Measurements from ENCODE around the gene PTPN11.
"Not testable (repeated sequence)": the region's sequence is repeated elsewhere in the genome, so short reads cannot be mapped to it uniquely, and the experiment has no call there.

The PTPN11 gene

DNA sequence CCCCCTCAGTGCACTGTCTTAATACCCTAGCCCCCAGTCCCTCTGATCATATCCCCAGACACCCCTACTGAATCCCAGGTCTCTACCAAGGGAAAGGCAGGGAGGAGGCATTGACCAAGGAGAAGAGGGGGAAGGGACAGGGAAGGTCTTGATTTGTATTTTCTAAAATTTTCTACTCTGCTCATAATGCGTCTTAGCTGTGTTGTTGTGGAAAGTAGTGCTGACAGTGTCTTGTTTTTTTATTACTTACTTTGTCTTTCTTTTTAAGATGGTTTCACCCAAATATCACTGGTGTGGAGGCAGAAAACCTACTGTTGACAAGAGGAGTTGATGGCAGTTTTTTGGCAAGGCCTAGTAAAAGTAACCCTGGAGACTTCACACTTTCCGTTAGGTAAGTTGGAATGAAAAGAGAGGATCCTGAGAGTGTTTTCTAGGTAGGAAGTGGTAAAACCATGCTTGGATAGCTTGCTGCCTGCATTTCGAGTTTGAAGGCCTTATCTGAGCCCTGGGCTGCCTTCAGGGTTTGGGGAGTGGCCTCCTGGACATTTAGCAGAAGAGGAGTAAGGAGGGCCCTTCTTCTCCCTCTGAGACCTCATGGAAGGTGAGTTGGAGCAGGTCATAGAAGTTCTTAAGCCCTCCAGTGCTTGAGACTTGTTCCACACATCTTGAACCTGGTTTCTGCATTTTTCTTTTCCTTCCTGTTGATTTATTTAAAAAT, 27.4 kb downstream of the PTPN11 start:
- DNase-seq (ENCODE audit: insufficient read length, low spot score) = no peak
- TF ChIP-seq PAX5 (IDR thresholded peaks at IDR 0.05; ENCODE audit: insufficient read depth, low read length, severe bottlenecking) (no peak), POLR2AphosphoS5 (IDR thresholded peaks at IDR 0.05; ENCODE audit: low read depth, low read length) (no peak)
- FAIRE-seq = no peak

GRCh38 chr12:112447106-112447505, 28.4 kb downstream of the PTPN11 start:
- DNase-seq (ENCODE audit: insufficient read length, low spot score) = no peak
- no peak for FAIRE-seq
- TF ChIP-seq TAF1 (IDR thresholded peaks at IDR 0.05; ENCODE audit: low read depth, low read length) (no peak), POLR2A (IDR thresholded peaks at IDR 0.05; ENCODE audit: low read depth, low read length) (no peak), POLR2AphosphoS5 (IDR thresholded peaks at IDR 0.05; ENCODE audit: low read depth, low read length) (no peak)

- FAIRE-seq; DNase-seq (ENCODE audit: insufficient read length, low spot score): not testable (repeated sequence)
Measured at GRCh38 chr12:112448165-112448564, 29.4 kb downstream of the PTPN11 start.

DNA sequence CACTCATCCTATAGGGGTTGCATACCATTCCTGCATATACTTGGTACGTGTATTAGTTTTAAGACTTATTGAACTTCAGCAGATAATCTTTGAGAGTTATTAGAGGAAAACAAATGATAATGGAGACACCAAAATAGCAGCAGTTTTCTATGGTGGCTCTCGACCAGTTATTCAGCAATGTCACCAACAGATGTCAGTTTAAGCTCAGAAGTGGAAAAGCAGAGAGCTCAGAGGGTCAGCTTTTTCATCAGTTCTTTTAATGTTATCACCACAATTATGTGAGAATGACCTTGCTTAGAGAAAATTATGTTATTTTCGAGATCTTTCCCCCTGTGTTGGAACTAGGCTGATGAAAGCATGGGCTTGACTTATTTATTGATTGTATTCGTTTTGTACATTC, 32.0 kb downstream of the PTPN11 start:
- FAIRE-seq (peak; percentile 41), DNase-seq (ENCODE audit: insufficient read length, low spot score) (no peak)
- TF ChIP-seq PAX5 (IDR thresholded peaks at IDR 0.05; ENCODE audit: insufficient read depth, low read length, severe bottlenecking) = no peak

DNA sequence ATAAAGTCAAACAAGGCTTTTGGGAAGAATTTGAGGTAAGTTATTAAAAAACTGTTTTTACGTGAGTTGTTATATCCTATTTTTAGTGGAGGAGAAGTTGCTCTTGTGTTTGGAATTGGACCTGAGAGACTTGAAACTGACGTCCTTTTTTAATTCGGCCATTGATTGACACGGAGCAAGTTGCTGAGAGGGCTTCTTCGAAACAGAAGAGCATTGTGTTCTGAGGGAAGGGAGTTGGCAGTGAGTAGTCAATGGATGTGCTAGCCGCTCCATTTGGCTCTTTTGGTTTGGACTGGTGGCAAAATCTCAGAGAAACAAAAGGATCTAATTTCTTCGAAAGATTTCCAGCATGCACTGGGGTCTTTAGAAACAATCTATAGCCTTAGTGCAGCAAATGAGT, 37.3 kb downstream of the PTPN11 start:
- TF ChIP-seq POU2F2 (IDR thresholded peaks at IDR 0.05; ENCODE audit: low read depth, low read length) (no peak), SPI1 (IDR thresholded peaks at IDR 0.05; ENCODE audit: low read depth, low read length) (no peak), POLR2A (IDR thresholded peaks at IDR 0.05; ENCODE audit: low read depth, low read length) (no peak), TAF1 (IDR thresholded peaks at IDR 0.05; ENCODE audit: low read depth, low read length) (no peak), POLR2AphosphoS5 (IDR thresholded peaks at IDR 0.05; ENCODE audit: low read depth, low read length) (no peak), PAX5 (IDR thresholded peaks at IDR 0.05; ENCODE audit: insufficient read depth, low read length, severe bottlenecking) (no peak)
- no peak for FAIRE-seq

GRCh38 chr12:112457142-112457541, 38.4 kb downstream of the PTPN11 start:
- not testable (repeated sequence) for FAIRE-seq; DNase-seq (ENCODE audit: insufficient read length, low spot score)

More for the DNA sequence above, 37.3 kb downstream of the PTPN11 start:
- DNase-seq (ENCODE audit: insufficient read length, low spot score) = no peak

- DNase-seq (ENCODE audit: insufficient read length, low spot score) = no peak
- no peak for FAIRE-seq
- no peak for TF ChIP-seq POLR2A (IDR thresholded peaks at IDR 0.05; ENCODE audit: low read depth, low read length)
- no peak for TF ChIP-seq POU2F2 (IDR thresholded peaks at IDR 0.05; ENCODE audit: low read depth, low read length)
- TF ChIP-seq SPI1 (IDR thresholded peaks at IDR 0.05; ENCODE audit: low read depth, low read length) = no peak
- no peak for TF ChIP-seq TAF1 (IDR thresholded peaks at IDR 0.05; ENCODE audit: low read depth, low read length)
- no peak for TF ChIP-seq PAX5 (IDR thresholded peaks at IDR 0.05; ENCODE audit: insufficient read depth, low read length, severe bottlenecking)
Measured at GRCh38 chr12:112458330-112458729, 39.6 kb downstream of the PTPN11 start.

- no peak for FAIRE-seq
- TF ChIP-seq POU2F2 (IDR thresholded peaks at IDR 0.05; ENCODE audit: low read depth, low read length) = no peak
- no peak for TF ChIP-seq PAX5 (IDR thresholded peaks at IDR 0.05; ENCODE audit: insufficient read depth, low read length, severe bottlenecking)
- no peak for DNase-seq (ENCODE audit: insufficient read length, low spot score)
Measured at GRCh38 chr12:112458751-112459150, 40.0 kb downstream of the PTPN11 start.

GRCh38 chr12:112463478-112463877, 44.7 kb downstream of the PTPN11 start:
- DNase-seq (ENCODE audit: insufficient read length, low spot score) (no peak), FAIRE-seq (peak; percentile 83)
- no peak for TF ChIP-seq POLR2A (IDR thresholded peaks at IDR 0.05; ENCODE audit: low read depth, low read length)
- no peak for TF ChIP-seq TAF1 (IDR thresholded peaks at IDR 0.05; ENCODE audit: low read depth, low read length)
- TF ChIP-seq POU2F2 (IDR thresholded peaks at IDR 0.05; ENCODE audit: low read depth, low read length) = no peak
- no peak for TF ChIP-seq PAX5 (IDR thresholded peaks at IDR 0.05; ENCODE audit: insufficient read depth, low read length, severe bottlenecking)
- TF ChIP-seq SPI1 (IDR thresholded peaks at IDR 0.05; ENCODE audit: low read depth, low read length) = peak; percentile 88
- no peak for TF ChIP-seq POLR2AphosphoS5 (IDR thresholded peaks at IDR 0.05; ENCODE audit: low read depth, low read length)

DNA sequence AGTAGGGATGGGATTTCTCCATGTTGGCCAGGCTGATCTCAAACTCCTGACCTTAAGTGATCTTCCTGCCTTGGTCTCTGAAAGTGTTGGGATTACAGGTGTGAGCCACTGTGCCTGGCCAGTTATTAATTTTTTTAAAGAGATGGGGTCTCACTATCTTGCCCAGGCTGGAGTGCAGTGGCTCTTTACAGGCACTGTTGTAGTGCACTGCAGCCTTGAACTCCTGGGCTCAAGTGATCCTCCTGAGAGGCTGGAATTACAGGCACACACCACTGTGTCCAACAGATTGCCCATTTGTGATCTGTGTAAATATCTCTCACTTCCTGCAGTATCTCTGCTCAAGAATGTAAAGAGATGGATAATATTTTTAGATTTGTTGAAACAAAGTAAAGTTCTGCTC, 45.9 kb downstream of the PTPN11 start:
- TF ChIP-seq PAX5 (IDR thresholded peaks at IDR 0.05; ENCODE audit: insufficient read depth, low read length, severe bottlenecking) (no peak), POLR2AphosphoS5 (IDR thresholded peaks at IDR 0.05; ENCODE audit: low read depth, low read length) (no peak), POLR2A (IDR thresholded peaks at IDR 0.05; ENCODE audit: low read depth, low read length) (no peak), POU2F2 (IDR thresholded peaks at IDR 0.05; ENCODE audit: low read depth, low read length) (no peak), TAF1 (IDR thresholded peaks at IDR 0.05; ENCODE audit: low read depth, low read length) (no peak), SPI1 (IDR thresholded peaks at IDR 0.05; ENCODE audit: low read depth, low read length) (no peak)
- FAIRE-seq (no peak), DNase-seq (ENCODE audit: insufficient read length, low spot score) (no peak)

DNA sequence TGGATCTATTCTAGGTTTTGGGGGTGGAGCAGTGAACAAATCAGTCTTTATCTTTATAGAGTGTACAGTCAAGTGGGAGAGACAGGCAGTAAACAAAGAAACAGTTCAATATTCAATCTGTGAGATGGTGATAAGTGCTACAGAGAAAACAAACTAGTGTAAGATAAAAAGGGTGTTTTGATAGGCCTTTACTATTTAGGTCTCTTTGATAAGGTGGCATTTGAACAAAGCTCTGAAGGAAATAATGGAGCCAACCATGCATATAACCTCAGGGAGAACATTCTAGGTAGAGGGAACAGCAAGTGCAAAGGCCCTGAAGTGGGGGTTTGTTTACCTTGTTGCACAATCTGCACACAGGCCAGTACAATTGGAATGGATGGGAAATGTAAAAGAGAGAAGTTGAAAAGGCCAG, 47.3 kb downstream of the PTPN11 start:
- DNase-seq (ENCODE audit: insufficient read length, low spot score) = no peak
- no peak for FAIRE-seq
- TF ChIP-seq POLR2AphosphoS5 (IDR thresholded peaks at IDR 0.05; ENCODE audit: low read depth, low read length) (no peak), SPI1 (IDR thresholded peaks at IDR 0.05; ENCODE audit: low read depth, low read length) (no peak), POU2F2 (IDR thresholded peaks at IDR 0.05; ENCODE audit: low read depth, low read length) (no peak), TAF1 (IDR thresholded peaks at IDR 0.05; ENCODE audit: low read depth, low read length) (no peak), PAX5 (IDR thresholded peaks at IDR 0.05; ENCODE audit: insufficient read depth, low read length, severe bottlenecking) (no peak), POLR2A (IDR thresholded peaks at IDR 0.05; ENCODE audit: low read depth, low read length) (no peak)
